Fibroblast of peridontal ligament (primary cell): Measurements from ENCODE around the gene ALDH2.
"Not testable (repeated sequence)": the region's sequence is repeated elsewhere in the genome, so short reads cannot be mapped to it uniquely, and the experiment has no call there.

Experiments
- DNase-seq: peaks from one replicate; pipeline ENCODE4 v3.0.0-alpha.2; 2010; ENCODE audit errors: extremely low read depth

The ALDH2 gene

GRCh38 chr12:111766608-111767361 is at the start of gene ALDH2:
TSS of gene ALDH2 (plus strand) at chr12:111766933. CDS start at chr12:111766983, 50 bp downstream.
- DNase-seq = peak; percentile 16

- not testable (repeated sequence) for DNase-seq
Measured at GRCh38 chr12:111719316-111719715, 47.4 kb upstream of the ALDH2 start.

DNA sequence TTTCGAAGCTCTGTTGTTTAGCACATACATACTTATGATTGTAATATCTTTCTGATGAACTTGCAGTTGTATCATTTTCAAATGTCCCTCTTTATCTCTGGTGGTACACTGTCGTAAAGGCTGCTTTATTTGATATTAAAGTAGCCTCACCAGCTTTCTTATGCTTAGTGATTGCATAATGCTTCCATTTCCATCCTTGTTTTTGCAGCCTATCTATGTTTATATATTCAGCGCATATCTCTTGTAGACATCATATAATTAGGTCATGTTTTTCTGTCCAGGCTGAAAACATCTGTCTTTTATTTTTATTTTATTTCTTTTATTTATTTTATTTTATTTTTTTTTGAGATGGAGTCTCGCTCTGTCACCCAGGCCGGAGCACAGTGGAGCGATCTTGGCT is 46.3 kb upstream of the ALDH2 start:
- DNase-seq = no peak

GRCh38 chr12:111723646-111724360 is 42.9 kb upstream of the ALDH2 start:
- not testable (repeated sequence) for DNase-seq

DNA sequence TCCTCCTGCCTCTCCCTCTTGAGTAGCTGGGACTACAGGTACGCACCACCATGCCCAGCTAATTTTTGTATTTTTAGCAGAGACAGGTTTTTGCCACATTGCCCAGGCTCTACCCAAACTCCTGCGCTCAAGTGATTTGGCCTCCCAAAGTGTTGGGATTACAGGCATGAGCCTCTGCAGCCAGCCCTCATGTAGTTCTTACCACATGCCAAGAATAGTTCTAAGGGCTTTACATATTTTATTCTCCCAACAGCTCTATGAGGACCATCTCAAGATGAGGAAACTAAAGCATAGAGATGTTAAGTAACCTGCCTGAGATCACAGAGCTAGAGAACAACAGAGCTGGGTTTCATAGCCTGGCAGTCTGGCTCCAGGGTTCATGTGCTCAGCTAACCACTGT is 37.9 kb upstream of the ALDH2 start:
- no peak for DNase-seq

GRCh38 chr12:111730420-111730819 is 36.3 kb upstream of the ALDH2 start:
- DNase-seq = no peak

DNA sequence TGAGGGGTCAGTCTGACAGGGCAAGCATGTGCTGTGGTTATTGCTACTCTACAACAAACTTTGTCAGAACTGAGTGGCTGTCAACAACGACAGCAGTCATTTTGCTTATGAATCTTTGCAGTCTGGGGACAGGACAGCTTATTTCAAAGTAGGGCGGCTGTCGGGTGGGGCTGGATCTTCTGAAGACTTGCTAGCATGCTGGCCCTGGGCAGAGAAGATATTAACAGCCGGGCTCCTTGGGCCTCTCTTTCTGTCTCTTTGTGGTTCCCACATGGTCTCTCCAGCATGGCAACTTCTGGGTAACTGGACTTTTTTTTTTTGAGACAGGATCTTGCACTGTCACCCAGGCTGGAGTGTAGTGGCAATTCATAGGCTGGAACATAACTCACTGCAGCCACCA is 33.9 kb upstream of the ALDH2 start:
- DNase-seq = no peak

DNA sequence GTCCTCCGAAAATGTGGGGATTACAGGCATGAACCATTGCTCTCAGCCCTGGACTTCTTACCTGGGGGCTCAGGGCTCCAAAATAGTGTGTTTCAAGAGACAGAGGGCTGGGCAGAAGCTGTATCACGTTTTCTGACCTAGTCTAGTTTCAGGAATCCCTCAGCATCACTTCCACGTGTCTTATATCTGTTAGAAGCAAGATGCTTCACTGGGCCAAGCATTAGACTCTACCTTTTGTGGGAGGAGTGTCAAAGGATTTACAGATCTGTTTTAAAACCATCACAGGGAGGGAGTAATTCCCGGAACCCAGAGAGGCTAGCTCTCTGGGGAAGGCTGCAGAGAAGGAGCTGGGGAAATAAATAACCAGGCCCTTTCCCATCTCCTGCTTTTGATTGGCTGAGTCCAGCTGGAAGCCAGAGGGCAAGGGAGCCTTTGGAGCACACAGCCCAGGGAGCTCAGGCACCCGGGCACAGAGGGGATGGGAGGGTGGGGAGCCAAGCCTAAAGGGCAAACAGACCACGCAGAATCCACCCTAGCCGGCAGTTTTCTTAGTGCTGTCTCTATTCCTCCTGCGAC is 33.3 kb upstream of the ALDH2 start:
- DNase-seq = no peak

DNA sequence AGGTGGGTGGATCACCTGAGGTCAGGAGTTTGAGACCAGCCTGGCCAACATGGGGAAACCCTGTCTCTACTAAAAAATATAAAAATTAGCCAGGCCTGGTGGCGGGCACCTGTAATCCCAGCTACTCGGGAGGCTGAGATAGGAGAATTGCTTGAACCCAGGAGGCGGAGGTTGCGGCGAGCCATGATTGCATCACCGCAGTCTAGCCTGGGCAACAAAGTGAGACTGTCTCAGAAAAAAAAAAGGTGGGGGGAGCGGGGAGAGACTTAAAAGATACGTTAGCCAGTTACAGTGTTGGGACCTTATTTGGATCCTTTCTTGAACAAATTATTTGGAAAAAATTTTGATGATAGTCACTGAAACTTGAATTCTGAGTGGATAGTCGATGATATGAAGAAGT is 27.2 kb upstream of the ALDH2 start:
- DNase-seq = not testable (repeated sequence)

DNA sequence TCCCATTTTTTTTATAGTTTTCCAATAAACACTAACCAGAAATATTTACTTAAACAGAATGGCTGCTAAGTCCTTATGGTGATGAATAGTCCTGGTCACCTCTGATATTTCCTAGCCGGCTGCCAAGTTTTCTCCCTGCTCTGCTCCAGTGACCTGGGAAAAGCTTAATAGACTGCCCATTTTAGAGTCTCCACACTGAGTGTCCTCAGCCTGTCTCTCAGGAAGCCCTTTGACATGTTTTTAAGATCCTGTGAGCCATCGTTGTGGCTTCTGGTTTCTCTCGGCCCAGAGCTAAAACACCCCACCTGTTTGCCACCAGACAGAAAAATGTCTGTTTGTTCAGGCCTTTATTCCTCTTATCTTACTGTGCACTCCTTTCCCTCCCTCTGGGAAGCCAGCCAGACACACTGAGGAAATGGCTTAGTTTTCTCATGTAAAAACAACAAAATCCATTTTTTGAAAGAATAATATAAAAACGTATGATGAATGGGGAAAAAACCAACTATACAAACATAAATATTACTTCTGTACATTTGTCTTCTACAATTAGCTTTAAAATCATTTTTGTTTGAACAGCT is 25.4 kb upstream of the ALDH2 start:
- no peak for DNase-seq

DNA sequence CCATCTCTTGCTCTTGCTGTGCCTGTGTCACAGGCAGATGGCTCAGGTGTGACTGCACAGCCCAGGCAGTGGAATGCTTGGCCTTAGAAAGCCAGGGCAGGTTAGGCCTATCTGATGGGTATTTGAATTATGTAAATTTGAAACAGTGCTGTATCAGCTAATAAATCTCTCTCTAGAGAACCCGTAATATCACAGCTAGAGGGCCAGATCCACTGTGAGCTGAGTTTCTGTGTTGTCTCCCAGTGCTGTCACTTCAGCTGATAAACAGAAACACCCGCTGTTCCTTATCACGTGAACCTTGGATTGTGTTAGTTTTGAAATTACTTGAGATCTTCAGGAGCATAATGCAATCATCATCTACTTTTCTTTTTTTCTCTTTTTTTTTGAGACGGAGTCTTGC is 21.5 kb upstream of the ALDH2 start:
- DNase-seq = no peak

DNA sequence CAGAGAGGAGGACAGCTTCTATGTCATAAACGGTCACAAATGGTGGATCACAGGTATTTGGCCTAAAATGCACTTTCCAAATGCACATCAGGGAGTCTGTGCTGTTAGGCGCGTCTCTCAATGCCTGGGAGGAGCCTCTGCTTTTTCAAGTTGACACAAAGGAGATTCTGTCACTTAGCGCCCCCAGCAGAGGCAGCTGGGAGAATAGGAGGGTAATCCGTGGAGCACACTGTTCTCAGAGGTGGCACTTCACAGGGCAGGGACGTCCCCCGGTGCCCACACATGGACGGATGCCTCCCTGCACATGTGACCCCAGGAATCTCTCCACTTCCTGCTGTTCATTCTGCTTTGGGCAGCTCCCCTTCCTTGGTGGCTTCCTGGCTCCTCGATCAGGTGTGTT is 19.4 kb upstream of the ALDH2 start:
- DNase-seq = no peak

DNA sequence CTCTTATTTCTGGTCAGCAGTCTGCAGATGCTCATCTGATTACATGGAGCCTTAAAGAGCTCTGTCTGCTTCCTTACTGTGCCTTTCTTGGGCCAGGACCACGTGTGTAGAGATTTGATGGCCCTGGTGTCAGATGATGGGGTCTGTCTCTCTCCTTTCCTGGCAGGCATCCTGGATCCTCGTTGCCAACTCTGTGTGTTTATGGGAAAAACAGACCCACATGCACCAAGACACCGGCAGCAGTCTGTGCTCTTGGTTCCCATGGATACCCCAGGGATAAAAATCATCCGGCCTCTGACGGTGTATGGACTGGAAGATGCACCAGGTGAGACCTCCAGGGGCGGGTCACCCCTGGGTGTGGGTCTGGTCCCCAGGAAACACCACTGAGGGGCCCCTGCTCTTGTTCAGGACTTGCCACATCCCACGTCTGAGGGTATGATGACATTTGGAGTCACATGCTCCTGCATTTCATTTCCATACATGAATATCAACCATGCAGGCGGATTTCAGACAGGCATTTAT is 18.5 kb upstream of the ALDH2 start:
- no peak for DNase-seq

GRCh38 chr12:111748867-111749266 is 17.9 kb upstream of the ALDH2 start:
- DNase-seq = no peak

DNA sequence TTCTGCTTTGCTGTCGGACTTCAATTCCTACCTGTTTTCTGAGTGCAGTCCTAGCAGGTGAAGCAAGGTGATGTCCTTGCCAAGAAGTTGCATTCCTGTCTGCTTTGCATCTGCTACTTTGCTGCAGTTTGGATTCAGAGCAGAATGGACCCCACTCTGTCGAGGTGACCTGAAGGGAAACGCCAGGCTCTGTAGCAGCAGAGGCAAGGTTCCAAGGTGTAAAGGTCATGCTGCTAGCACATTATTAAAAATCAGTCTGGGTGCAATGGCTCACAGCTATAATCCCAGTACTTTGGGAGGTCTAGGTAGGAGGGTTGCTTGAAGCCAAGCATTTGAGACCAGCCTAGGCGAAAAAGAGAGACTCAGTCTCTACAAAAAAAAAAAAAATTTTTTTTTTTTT is 17.3 kb upstream of the ALDH2 start:
- no peak for DNase-seq

GRCh38 chr12:111753144-111753881 is 13.4 kb upstream of the ALDH2 start:
- DNase-seq = peak; percentile 76

DNA sequence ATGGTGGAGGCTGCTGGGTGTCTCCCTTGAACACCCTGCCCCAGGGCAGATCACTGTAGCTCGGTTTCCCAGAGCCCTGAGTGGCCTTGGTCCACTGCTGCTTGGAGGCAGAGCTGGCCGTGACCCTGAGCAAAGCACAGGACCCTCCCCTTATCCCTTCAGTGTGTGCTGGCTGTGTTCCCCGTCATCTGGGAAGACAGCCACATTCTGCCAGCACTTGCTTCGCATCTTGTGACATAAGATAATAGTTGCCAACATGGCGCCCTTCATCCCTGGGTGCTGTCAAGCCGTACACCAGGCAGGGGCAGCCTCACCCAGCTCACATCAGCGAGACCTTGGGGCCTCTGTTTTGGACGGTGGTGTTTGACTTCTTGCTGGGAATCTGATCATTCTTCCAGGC is 12.1 kb upstream of the ALDH2 start:
- DNase-seq = no peak

DNA sequence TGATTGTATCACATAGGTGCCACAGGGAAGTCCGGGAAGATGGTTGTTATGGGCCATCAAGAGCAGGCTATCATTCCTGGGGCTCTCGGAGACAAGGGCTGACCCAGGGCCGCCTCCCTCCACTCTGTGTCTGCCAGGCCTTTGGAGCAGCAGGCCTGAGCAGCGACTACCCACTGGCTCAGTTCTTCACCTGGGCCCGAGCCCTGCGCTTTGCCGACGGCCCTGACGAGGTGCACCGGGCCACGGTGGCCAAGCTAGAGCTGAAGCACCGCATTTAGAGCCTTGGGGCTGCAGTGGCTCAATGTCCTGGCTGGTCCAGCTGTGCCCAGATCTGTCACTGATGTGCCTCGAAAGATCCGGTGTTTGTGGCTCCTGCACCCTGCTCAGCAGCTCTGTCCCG is 10.5 kb upstream of the ALDH2 start:
- DNase-seq = no peak

DNA sequence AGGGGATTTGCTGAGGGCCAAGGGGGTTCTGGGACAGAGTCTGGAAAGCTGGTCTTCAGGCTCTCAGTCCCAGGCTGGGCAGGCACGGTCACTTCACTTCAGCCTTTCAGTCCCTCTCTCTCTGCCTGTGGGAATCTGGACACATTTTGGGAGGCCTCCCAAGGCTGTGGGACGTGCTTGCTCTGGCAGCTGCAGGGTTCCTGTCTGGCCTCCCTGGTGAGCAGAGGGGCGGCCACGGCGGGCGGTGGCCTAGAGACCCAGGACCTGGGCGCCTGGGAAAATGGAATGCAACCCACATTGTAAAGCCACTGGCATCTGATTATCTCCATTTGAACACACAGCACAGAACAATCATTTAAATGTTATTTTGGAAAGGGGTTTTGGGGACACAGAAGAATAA is 10.1 kb upstream of the ALDH2 start:
- DNase-seq = no peak

DNA sequence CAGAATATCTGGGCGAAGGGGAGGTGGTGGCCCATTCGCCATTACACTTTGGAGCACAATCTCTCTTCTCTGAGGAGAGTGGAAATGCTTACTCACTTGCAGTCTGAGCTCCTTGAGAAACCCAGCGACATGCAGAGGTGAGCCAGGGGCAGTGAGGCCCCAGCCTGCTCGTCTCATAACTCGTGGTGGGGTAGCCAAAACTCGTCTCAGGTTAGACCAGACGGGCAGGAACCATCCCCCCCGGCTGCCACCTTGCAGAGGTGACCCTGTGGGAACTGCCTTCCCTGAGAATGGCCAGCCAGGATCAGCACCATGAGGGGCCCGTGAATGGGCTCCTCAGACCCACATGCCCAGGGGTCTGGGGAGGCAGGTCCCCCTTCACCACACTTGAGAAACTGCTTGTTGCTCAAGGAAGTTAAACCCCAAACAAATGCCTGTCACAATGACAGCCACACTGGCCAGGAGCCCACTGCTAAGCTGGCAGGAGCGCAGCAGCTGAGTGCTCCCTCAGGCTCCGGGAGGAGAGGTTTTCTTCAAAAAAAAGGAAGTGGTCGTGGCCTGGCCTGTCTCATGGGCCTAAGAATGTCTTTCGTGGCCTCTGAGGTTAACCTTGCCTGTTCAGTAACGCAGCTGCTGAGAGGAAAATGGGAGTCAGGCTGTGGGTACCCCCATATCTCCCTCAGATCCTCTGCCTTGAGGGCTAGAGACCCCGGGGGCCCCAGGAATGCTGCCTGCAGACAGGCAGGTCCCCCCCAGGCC is 9.2 kb upstream of the ALDH2 start:
- peak; percentile 27 for DNase-seq

DNA sequence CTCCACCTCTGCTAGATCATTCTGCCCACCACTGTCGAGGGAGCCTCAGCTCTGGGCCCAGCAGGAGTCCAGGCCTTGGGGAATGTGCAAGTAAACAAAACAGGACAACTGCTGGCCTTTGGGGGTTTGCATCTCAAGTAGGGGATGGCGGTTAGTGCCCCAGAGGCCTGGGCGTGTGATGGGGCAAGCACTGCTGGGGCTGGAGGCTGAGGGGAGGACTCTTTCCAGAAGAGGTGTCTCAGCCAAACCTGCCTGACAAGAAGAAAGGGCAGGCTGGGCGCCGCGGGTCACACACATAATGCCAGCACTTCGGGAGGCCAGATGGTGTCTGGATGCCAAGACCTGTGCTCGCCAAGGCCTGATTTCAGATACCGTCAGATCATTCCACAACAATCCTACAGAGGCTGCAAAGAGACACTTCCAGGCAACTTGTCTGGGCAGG is 8.6 kb upstream of the ALDH2 start:
- DNase-seq = no peak
